Uterus (tissue), 2 donors: ENCODE results near the gene TNS2.
A peak's percentile ranks its signal among the peaks of the same experiment; 100 is the strongest.

Experiments
- POLR2A ChIP-seq, 2 donors: fragments of 450-650 bp; IDR thresholded peaks; one replicate each; pipeline ENCODE4 v1.6.1; 2016; ENCODE audit warnings: antibody characterized with exemption in 2 of 2, mild to moderate bottlenecking in 1 of 2, moderate library complexity in 1 of 2
- TF ChIP-seq, protein P1 (sequence below), 4 experiments: fragments of 200-600 bp in 2 of 4; fragments of 450-650 bp in 2 of 4; sonication (generic) in 2 of 4; IDR thresholded peaks; one replicate each; pipeline ENCODE4 v1.5.1; 2016 to 2019; ENCODE audit warnings: antibody characterized with exemption in 4 of 4, mild to moderate bottlenecking in 2 of 4, moderate library complexity in 1 of 4

DNA sequence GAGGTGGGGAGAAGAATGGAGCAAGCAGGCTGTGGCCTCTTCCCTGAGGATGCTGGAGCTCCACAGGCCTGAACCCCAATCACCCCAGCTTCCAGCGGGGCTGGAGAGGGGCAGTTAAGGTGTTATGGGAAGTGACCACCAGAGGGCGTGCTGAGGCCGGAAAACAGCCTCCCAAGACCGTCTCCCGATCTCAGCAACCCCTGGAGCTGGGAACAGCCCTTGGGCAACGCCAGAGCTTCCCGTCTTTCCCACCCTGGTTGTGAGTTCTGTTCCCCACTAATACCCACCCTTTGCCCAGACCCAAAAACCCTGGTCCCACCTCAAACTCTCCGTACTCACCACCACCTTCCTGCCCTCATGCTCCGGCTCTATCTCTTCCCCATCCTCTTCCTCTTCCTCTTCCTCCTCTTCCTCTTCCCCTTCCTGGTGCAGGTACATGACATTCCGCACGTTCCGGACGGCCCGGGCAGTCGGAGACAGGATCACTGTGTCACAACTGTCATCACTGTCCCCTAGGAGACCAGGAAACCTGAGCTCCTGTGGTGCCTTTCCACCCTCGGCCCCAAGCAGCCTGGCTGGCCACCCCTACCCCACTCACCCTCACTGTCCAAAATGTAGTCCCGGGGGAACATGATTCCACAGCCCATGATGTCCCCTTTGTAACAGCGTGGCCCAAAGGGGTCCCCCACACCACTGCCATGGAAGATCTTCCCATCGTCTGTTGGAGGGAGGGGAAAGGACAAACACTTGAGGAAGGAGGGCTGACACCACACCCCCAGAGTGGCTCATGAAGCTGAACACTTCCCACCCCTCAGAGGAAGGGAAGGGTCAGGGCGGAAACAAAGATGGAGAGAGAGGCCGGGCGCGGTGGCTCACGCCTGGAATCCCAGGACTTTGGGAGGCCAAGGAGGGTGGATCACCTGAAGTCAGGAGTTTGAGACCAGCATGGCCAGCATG, 16.4 kb downstream of the TNS2 start:
- TF ChIP-seq, protein P1, sequence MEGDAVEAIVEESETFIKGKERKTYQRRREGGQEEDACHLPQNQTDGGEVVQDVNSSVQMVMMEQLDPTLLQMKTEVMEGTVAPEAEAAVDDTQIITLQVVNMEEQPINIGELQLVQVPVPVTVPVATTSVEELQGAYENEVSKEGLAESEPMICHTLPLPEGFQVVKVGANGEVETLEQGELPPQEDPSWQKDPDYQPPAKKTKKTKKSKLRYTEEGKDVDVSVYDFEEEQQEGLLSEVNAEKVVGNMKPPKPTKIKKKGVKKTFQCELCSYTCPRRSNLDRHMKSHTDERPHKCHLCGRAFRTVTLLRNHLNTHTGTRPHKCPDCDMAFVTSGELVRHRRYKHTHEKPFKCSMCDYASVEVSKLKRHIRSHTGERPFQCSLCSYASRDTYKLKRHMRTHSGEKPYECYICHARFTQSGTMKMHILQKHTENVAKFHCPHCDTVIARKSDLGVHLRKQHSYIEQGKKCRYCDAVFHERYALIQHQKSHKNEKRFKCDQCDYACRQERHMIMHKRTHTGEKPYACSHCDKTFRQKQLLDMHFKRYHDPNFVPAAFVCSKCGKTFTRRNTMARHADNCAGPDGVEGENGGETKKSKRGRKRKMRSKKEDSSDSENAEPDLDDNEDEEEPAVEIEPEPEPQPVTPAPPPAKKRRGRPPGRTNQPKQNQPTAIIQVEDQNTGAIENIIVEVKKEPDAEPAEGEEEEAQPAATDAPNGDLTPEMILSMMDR (IDR thresholded peaks at IDR 0.05), result peak; percentile 88 to 96 (median 92)
- peak in 1 of 2 donors; percentile 26 for TF ChIP-seq POLR2A (IDR thresholded peaks at IDR 0.05)
